ENCODE measurements around the gene TMEM204.

- no peak for TF ChIP-seq MYC (IDR thresholded peaks at IDR 0.05; ENCODE audit: borderline replicate concordance, low read length)
- no peak for TF ChIP-seq CTCF (IDR thresholded peaks at IDR 0.05)
- no peak for TF ChIP-seq RCOR1 (IDR thresholded peaks at IDR 0.05; ENCODE audit: low read depth, low read length)
- no peak for TF ChIP-seq ESRRA (IDR thresholded peaks at IDR 0.05; ENCODE audit: borderline replicate concordance, low read length)
- no peak for TF ChIP-seq CBX2 (IDR thresholded peaks at IDR 0.05; ENCODE audit: borderline replicate concordance, low read depth)
- no peak for TF ChIP-seq PHF8 (IDR thresholded peaks at IDR 0.05; ENCODE audit: borderline replicate concordance, low read depth)
Observed at GRCh38 chr16:1571012-1571671, 37.7 kb downstream of the TMEM204 start.
